Measurements from ENCODE around the gene UBASH3A.

The UBASH3A gene

GRCh38 chr21:42411197-42411869 lies 7.6 kb downstream of the UBASH3A start:
- no peak for DNase-seq (ENCODE audit: low read depth in 2 of 2)

GRCh38 chr21:42411891-42412635 lies 8.4 kb downstream of the UBASH3A start:
- DNase-seq (ENCODE audit: low read depth in 2 of 2): no peak

- DNase-seq (ENCODE audit: low read depth in 2 of 2): no peak
Measured at GRCh38 chr21:42412636-42412933, 8.9 kb downstream of the UBASH3A start.

GRCh38 chr21:42413093-42413492 lies 9.4 kb downstream of the UBASH3A start:
- DNase-seq (ENCODE audit: low read depth in 2 of 2): no peak

GRCh38 chr21:42413500-42413899 lies 9.8 kb downstream of the UBASH3A start:
- DNase-seq (ENCODE audit: low read depth in 2 of 2): no peak

- no peak for DNase-seq (ENCODE audit: low read depth in 2 of 2)
Measured at GRCh38 chr21:42414066-42414465, 10.4 kb downstream of the UBASH3A start.

DNA sequence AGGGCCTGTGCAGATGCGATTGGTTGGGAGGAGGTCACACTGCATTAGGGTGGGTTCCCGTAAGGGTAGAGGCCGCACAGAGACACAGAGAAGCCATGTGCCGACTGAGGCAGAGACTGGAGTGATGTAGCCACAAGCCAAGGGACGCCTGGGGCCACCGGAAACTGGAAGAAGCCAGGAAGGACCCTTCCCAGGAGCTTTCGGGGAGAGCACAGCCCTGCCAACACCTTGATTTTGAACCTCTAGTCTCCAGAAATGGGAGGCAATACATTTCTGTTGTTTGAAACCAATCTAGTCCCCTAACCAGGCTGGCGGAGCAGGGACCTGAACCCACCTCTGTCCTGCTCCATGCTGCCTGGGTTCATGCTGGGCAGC lies 10.8 kb downstream of the UBASH3A start:
- no peak for DNase-seq (ENCODE audit: low read depth in 2 of 2)

- peak; percentile 83 to 93 for DNase-seq (ENCODE audit: low read depth in 2 of 2)
Measured at GRCh38 chr21:42414928-42415769, 11.4 kb downstream of the UBASH3A start.

GRCh38 chr21:42417533-42417932 lies 13.8 kb downstream of the UBASH3A start:
- no peak for DNase-seq (ENCODE audit: low read depth in 2 of 2)

- no peak for DNase-seq (ENCODE audit: low read depth in 2 of 2)
Measured at GRCh38 chr21:42418886-42419285, 15.2 kb downstream of the UBASH3A start.

DNA sequence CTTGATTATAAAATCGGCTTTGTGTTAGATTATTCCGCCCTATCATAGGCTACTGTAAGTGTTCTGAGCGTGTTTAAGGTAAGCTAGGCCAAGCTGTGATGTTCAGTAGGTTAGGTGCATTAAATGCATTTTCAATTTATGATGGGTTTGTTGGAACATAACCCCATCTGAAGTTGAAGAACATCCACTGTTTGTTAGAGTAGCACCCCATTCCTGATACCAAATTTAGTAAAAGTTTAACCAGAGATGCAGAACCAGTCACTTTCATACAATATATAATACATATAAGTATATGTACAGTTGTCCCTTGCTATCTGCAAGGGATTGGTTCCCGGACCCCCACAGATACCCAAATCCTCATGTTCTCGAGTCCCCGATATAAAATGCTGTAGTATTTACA lies 16.1 kb downstream of the UBASH3A start:
- DNase-seq (ENCODE audit: low read depth in 2 of 2): no peak

- no peak for DNase-seq (ENCODE audit: low read depth in 2 of 2)
Measured at GRCh38 chr21:42421018-42421793, 17.5 kb downstream of the UBASH3A start.

- DNase-seq (ENCODE audit: low read depth in 2 of 2): no peak
Measured at GRCh38 chr21:42423197-42423675, 19.5 kb downstream of the UBASH3A start.

DNA sequence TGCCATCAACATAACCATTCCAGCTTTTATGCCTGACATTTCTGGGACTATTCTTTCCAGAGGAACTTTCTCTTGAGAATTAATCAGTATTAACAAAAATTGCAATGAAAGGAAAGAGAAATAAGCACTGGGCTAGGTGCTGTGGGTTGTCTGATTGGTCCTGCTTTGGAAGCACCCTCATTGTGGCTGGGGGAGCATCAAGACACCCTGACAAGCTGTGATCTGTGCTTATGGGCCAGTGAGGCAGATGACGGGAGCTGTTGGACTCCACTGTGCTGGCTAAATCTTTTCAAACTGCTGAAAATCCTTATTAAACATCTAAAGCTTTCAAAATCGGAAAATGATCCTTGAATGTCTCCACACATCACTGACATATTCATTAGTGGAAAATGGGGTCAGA lies 20.0 kb downstream of the UBASH3A start:
- no peak for DNase-seq (ENCODE audit: low read depth in 2 of 2)

GRCh38 chr21:42424914-42425541 lies 21.3 kb downstream of the UBASH3A start:
- DNase-seq (ENCODE audit: low read depth in 2 of 2): peak; percentile 54 to 64

- no peak for DNase-seq (ENCODE audit: low read depth in 2 of 2)
Measured at GRCh38 chr21:42425591-42425990, 21.9 kb downstream of the UBASH3A start.

GRCh38 chr21:42426424-42426823 lies 22.7 kb downstream of the UBASH3A start:
- no peak for DNase-seq (ENCODE audit: low read depth in 2 of 2)

DNA sequence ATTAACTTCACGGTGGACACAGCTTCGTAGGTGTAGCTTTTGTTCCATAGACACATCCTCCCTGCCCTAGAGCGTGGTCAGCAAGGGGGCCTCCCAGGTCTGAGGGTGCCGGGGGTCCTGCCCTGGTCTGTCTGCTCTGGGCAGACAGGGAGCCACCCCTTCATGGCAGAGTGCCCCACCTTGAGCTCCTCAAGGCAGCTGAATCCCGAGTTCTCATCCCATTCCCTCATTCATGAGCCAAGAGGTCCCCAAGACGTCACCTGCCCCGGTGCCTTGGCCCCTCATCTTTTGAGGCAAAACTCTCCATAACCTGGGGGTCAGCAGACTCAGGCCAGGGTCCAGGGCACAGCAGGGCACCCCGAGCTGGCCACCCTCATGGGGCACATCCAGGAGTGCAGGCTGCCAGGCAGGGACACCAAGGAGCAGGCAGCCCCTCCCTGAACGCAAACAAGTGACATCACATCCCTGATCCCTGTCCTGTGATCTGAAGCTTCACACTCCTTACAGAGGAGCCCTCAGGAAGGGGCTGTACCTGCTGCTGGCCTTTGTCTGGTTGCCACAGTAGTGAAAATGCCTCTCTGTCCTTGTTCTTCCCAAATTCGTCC lies 23.3 kb downstream of the UBASH3A start:
- no peak for DNase-seq (ENCODE audit: low read depth in 2 of 2)

- no peak for DNase-seq (ENCODE audit: low read depth in 2 of 2)
Measured at GRCh38 chr21:42427809-42428419, 24.2 kb downstream of the UBASH3A start.

GRCh38 chr21:42429021-42429420 lies 25.3 kb downstream of the UBASH3A start:
- DNase-seq (ENCODE audit: low read depth in 2 of 2): no peak

GRCh38 chr21:42429856-42430255 lies 26.2 kb downstream of the UBASH3A start:
- no peak for DNase-seq (ENCODE audit: low read depth in 2 of 2)
